HEK293 (cell line): ENCODE data around the gene SLC25A31.

Experiments
- BCL11B ChIP-seq: fragments of 450-650 bp; formaldehyde crosslinking; IDR thresholded peaks from 2 replicates; pipeline ENCODE4 v1.5.1; 2016; ENCODE audit warnings: low read depth, missing biosample characterization, missing genetic modification characterization
- KLF8 ChIP-seq: fragments of 450-650 bp; formaldehyde crosslinking; IDR thresholded peaks from 2 replicates; pipeline ENCODE4 v1.5.1; 2016; ENCODE audit warnings: missing biosample characterization, missing genetic modification characterization
- MEIS1 ChIP-seq: sonication (generic); formaldehyde crosslinking; IDR thresholded peaks from 2 replicates; pipeline ENCODE4 v1.8.1; 2022; ENCODE audit warnings: missing genetic modification reagents, mild to moderate bottlenecking, borderline replicate concordance
- PATZ1 ChIP-seq: fragments of 450-650 bp; formaldehyde crosslinking; IDR thresholded peaks from 2 replicates; pipeline ENCODE4 v1.5.1; 2016; ENCODE audit warnings: missing biosample characterization, missing genetic modification characterization
- PRDM1 ChIP-seq: fragments of 450-650 bp; formaldehyde crosslinking; IDR thresholded peaks from 2 replicates; pipeline ENCODE4; 2016; ENCODE audit warnings: missing biosample characterization, missing genetic modification characterization
- RBAK ChIP-seq: fragments of 450-650 bp; formaldehyde crosslinking; IDR thresholded peaks from 2 replicates; pipeline ENCODE4 v1.5.1; 2016; ENCODE audit warnings: missing biosample characterization, missing genetic modification characterization
- SALL2 ChIP-seq: fragments of 450-650 bp; formaldehyde crosslinking; IDR thresholded peaks from 2 replicates; pipeline ENCODE4 v1.5.0; 2017; ENCODE audit warnings: missing biosample characterization, mild to moderate bottlenecking, missing genetic modification characterization, borderline replicate concordance
- SP7 ChIP-seq: fragments of 450-650 bp; formaldehyde crosslinking; IDR thresholded peaks from 2 replicates; pipeline ENCODE4 v1.5.1; 2016; ENCODE audit warnings: missing biosample characterization, missing genetic modification characterization
- TRIM28 ChIP-seq: IDR thresholded peaks from 2 replicates; pipeline ENCODE4 v1.6.1; 2011; ENCODE audit warnings: low read length, control low read depth, borderline replicate concordance
- WT1 ChIP-seq: fragments of 450-650 bp; formaldehyde crosslinking; IDR thresholded peaks from 2 replicates; pipeline ENCODE4 v1.5.1; 2016; ENCODE audit warnings: missing biosample characterization, missing genetic modification characterization
- ZBTB49 ChIP-seq: fragments of 450-650 bp; formaldehyde crosslinking; IDR thresholded peaks from 2 replicates; pipeline ENCODE4 v1.5.1; 2016; ENCODE audit warnings: missing biosample characterization, missing genetic modification characterization, low read depth
- ZNF138 ChIP-seq: fragments of 450-650 bp; formaldehyde crosslinking; IDR thresholded peaks from 2 replicates; pipeline ENCODE4 v1.5.1; 2016; ENCODE audit warnings: missing biosample characterization, missing genetic modification characterization, borderline replicate concordance
- ZNF146 ChIP-seq: fragments of 450-650 bp; formaldehyde crosslinking; IDR thresholded peaks from 2 replicates; pipeline ENCODE4 v1.5.1; 2016; ENCODE audit warnings: missing biosample characterization, missing genetic modification characterization
- ZNF184 ChIP-seq: fragments of 450-650 bp; IDR thresholded peaks from 2 replicates; pipeline ENCODE4 v1.5.1; 2018; ENCODE audit warnings: missing biosample characterization, mild to moderate bottlenecking, missing genetic modification characterization
- ZNF248 ChIP-seq: fragments of 450-650 bp; formaldehyde crosslinking; IDR thresholded peaks from 2 replicates; pipeline ENCODE4 v1.5.1; 2017; ENCODE audit warnings: missing biosample characterization, missing genetic modification characterization
- ZNF311 ChIP-seq: fragments of 450-650 bp; formaldehyde crosslinking; IDR thresholded peaks from 2 replicates; pipeline ENCODE4 v1.5.1; 2017; ENCODE audit warnings: missing biosample characterization, missing genetic modification characterization, borderline replicate concordance
- ZNF391 ChIP-seq: fragments of 450-650 bp; formaldehyde crosslinking; IDR thresholded peaks from 2 replicates; pipeline ENCODE4 v1.5.1; 2016; ENCODE audit warnings: low read depth, missing biosample characterization, missing genetic modification characterization, borderline replicate concordance
- ZNF549 ChIP-seq: fragments of 450-650 bp; IDR thresholded peaks from 2 replicates; pipeline ENCODE4 v1.5.1; 2018; ENCODE audit warnings: missing biosample characterization, missing genetic modification characterization, mild to moderate bottlenecking, inconsistent platforms, moderate library complexity
- ZNF600 ChIP-seq: fragments of 450-650 bp; formaldehyde crosslinking; IDR thresholded peaks from 2 replicates; pipeline ENCODE4 v1.5.1; 2016; ENCODE audit warnings: missing biosample characterization, missing genetic modification characterization
- ZNF777 ChIP-seq: fragments of 450-650 bp; formaldehyde crosslinking; IDR thresholded peaks from 2 replicates; pipeline ENCODE4 v1.5.1; 2017; ENCODE audit warnings: missing biosample characterization, missing genetic modification characterization, borderline replicate concordance
- TF ChIP-seq, protein P1 (sequence below): fragments of 450-650 bp; formaldehyde crosslinking; IDR thresholded peaks from 2 replicates; pipeline ENCODE4 v1.5.1; 2016; ENCODE audit warnings: missing biosample characterization, missing genetic modification characterization
- TF ChIP-seq, protein P2 (sequence below): fragments of 450-650 bp; formaldehyde crosslinking; IDR thresholded peaks from 2 replicates; pipeline ENCODE4 v1.5.1; 2016; ENCODE audit warnings: missing biosample characterization, missing genetic modification characterization
- TF ChIP-seq, protein P3 (sequence below): fragments of 450-650 bp; formaldehyde crosslinking; IDR thresholded peaks from 2 replicates; pipeline ENCODE4 v1.5.1; 2016; ENCODE audit warnings: missing biosample characterization, missing genetic modification characterization
- TF ChIP-seq, protein P4 (sequence below): fragments of 450-650 bp; formaldehyde crosslinking; IDR thresholded peaks from 2 replicates; pipeline ENCODE4 v1.5.1; 2017; ENCODE audit warnings: missing biosample characterization, missing genetic modification characterization
- TF ChIP-seq, protein P5 (sequence below): fragments of 450-650 bp; formaldehyde crosslinking; IDR thresholded peaks from 2 replicates; pipeline ENCODE4 v1.5.1; 2017; ENCODE audit warnings: missing biosample characterization, mild to moderate bottlenecking, missing genetic modification characterization, moderate library complexity
- TF ChIP-seq, protein P6 (sequence below): fragments of 450-650 bp; formaldehyde crosslinking; IDR thresholded peaks from 2 replicates; pipeline ENCODE4 v1.5.1; 2016; ENCODE audit warnings: missing biosample characterization, missing genetic modification characterization, borderline replicate concordance

SLC25A31 gene

DNA sequence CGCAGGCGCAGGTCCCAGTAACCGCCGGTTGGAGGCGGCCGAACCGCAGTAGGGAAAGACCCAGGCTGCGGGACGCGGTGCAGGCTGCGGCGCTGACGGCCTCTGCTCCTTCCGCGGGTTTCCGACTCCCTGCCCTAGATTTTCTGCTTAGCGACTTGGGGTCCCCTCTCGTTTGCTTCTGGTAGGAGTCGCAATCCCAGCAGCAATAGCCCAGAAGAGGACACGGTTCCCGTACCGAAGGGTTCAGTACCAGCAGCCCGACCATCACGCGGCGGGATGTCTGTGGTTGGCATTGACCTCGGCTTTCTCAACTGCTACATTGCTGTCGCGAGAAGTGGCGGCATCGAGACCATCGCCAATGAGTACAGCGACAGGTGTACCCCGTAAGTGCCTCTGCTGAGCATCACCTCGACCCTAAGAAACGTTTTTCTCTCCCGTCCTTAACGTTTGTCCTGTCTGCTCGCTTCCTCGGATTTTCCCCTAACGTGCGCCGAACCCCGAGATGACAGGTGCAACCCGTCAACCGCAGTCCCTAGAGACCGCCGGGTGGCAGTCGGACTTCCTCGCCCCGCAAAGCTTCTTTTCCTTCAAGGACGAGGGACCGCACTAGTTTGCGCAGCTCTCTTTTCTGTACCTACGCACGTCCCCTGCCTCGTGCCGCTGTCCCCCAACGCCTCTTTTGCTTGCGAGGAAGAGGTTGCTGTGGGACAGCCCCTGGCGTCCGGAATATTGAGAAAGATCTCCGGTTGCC, 52.2 kb downstream of the SLC25A31 start, which contains the start of gene HSPA4L (continued):
- TF ChIP-seq, protein P1, sequence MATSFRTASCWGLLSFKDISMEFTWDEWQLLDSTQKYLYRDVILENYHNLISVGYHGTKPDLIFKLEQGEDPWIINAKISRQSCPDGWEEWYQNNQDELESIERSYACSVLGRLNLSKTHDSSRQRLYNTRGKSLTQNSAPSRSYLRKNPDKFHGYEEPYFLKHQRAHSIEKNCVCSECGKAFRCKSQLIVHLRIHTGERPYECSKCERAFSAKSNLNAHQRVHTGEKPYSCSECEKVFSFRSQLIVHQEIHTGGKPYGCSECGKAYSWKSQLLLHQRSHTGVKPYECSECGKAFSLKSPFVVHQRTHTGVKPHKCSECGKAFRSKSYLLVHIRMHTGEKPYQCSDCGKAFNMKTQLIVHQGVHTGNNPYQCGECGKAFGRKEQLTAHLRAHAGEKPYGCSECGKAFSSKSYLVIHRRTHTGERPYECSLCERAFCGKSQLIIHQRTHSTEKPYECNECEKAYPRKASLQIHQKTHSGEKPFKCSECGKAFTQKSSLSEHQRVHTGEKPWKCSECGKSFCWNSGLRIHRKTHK (tag by site-specific recombination) = no peak
- TF ChIP-seq TRIM28 = no peak
- TF ChIP-seq, protein P2, sequence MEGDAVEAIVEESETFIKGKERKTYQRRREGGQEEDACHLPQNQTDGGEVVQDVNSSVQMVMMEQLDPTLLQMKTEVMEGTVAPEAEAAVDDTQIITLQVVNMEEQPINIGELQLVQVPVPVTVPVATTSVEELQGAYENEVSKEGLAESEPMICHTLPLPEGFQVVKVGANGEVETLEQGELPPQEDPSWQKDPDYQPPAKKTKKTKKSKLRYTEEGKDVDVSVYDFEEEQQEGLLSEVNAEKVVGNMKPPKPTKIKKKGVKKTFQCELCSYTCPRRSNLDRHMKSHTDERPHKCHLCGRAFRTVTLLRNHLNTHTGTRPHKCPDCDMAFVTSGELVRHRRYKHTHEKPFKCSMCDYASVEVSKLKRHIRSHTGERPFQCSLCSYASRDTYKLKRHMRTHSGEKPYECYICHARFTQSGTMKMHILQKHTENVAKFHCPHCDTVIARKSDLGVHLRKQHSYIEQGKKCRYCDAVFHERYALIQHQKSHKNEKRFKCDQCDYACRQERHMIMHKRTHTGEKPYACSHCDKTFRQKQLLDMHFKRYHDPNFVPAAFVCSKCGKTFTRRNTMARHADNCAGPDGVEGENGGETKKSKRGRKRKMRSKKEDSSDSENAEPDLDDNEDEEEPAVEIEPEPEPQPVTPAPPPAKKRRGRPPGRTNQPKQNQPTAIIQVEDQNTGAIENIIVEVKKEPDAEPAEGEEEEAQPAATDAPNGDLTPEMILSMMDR = 0 out of 2 replicates have a peak, but pooled peaks have one; percentile 54
- no peak for TF ChIP-seq ZNF146
- TF ChIP-seq, protein P3, sequence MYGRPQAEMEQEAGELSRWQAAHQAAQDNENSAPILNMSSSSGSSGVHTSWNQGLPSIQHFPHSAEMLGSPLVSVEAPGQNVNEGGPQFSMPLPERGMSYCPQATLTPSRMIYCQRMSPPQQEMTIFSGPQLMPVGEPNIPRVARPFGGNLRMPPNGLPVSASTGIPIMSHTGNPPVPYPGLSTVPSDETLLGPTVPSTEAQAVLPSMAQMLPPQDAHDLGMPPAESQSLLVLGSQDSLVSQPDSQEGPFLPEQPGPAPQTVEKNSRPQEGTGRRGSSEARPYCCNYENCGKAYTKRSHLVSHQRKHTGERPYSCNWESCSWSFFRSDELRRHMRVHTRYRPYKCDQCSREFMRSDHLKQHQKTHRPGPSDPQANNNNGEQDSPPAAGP = 0 out of 2 replicates have a peak, but pooled peaks have one; percentile 71
- no peak for TF ChIP-seq BCL11B (tag by site-specific recombination)
- TF ChIP-seq ZNF391 (tag by site-specific recombination) = no peak
- TF ChIP-seq ZNF184 (tag by site-specific recombination) = no peak
- TF ChIP-seq ZNF138 = no peak
- no peak for TF ChIP-seq ZNF311 (tag by site-specific recombination)
- TF ChIP-seq ZBTB49 = no peak
- TF ChIP-seq, protein P4, sequence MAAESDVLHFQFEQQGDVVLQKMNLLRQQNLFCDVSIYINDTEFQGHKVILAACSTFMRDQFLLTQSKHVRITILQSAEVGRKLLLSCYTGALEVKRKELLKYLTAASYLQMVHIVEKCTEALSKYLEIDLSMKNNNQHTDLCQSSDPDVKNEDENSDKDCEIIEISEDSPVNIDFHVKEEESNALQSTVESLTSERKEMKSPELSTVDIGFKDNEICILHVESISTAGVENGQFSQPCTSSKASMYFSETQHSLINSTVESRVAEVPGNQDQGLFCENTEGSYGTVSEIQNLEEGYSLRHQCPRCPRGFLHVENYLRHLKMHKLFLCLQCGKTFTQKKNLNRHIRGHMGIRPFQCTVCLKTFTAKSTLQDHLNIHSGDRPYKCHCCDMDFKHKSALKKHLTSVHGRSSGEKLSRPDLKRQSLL = no peak
- TF ChIP-seq ZNF777 (tag by site-specific recombination) = no peak
- no peak for TF ChIP-seq RBAK (tag by site-specific recombination)
- TF ChIP-seq, protein P5, sequence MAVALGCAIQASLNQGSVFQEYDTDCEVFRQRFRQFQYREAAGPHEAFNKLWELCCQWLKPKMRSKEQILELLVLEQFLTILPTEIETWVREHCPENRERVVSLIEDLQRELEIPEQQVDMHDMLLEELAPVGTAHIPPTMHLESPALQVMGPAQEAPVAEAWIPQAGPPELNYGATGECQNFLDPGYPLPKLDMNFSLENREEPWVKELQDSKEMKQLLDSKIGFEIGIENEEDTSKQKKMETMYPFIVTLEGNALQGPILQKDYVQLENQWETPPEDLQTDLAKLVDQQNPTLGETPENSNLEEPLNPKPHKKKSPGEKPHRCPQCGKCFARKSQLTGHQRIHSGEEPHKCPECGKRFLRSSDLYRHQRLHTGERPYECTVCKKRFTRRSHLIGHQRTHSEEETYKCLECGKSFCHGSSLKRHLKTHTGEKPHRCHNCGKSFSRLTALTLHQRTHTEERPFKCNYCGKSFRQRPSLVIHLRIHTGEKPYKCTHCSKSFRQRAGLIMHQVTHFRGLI (tag by site-specific recombination) = peak; percentile 93
- TF ChIP-seq ZNF549 (tag by site-specific recombination) = no peak
- TF ChIP-seq MEIS1 = no peak
- no peak for TF ChIP-seq PRDM1 (tag by site-specific recombination)
- peak; percentile 15; the same call in 1 of the 2 replicates for TF ChIP-seq PATZ1 (tag by site-specific recombination)
- no peak for TF ChIP-seq ZNF248
- TF ChIP-seq, protein P6, sequence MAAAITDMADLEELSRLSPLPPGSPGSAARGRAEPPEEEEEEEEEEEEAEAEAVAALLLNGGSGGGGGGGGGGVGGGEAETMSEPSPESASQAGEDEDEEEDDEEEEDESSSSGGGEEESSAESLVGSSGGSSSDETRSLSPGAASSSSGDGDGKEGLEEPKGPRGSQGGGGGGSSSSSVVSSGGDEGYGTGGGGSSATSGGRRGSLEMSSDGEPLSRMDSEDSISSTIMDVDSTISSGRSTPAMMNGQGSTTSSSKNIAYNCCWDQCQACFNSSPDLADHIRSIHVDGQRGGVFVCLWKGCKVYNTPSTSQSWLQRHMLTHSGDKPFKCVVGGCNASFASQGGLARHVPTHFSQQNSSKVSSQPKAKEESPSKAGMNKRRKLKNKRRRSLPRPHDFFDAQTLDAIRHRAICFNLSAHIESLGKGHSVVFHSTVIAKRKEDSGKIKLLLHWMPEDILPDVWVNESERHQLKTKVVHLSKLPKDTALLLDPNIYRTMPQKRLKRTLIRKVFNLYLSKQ (tag by site-specific recombination) = no peak
- no peak for TF ChIP-seq SALL2 (tag by site-specific recombination)
- 0 out of 2 replicates have a peak, but pooled peaks have one; percentile 23 for TF ChIP-seq KLF8 (tag by site-specific recombination)
- peak; percentile 97 for TF ChIP-seq ZNF600 (tag by site-specific recombination)
- no peak for TF ChIP-seq WT1
- peak; percentile 51; the same call in 1 of the 2 replicates for TF ChIP-seq SP7 (tag by site-specific recombination)
